ENCODE results near the gene LAS1L.

Gene LAS1L

GRCh38 chrX:65509400-65509799 lies 25.2 kb downstream of the LAS1L start:
- no peak for DNase-seq
- no peaks in the 10 kb centered on the region for H3K9me3 ChIP-seq (ENCODE audit: severe bottlenecking)
- H3K4me3 ChIP-seq (ENCODE audit: low read depth, low read length), result no peak overlapping the region
- H3K27me3 ChIP-seq (ENCODE audit: insufficient read depth, low read depth, severe bottlenecking), result no peaks in the 10 kb centered on the region
- TF ChIP-seq CTCF (IDR thresholded peaks at IDR 0.05; ENCODE audit: low read depth, low read length), result no peak
- H3K36me3 ChIP-seq, result peaks cover 10% of the 10 kb centered on the region
- no peak overlapping the region for H3K27ac ChIP-seq

- Histone ChIP-seq H3K9me3 (ENCODE audit: severe bottlenecking) (no peaks in the 10 kb centered on the region), H3K4me3 (ENCODE audit: low read depth, low read length) (no peak overlapping the region), H3K27ac (no peak overlapping the region), H3K36me3 (peaks cover 8% of the 10 kb centered on the region), H3K27me3 (ENCODE audit: insufficient read depth, low read depth, severe bottlenecking) (no peaks in the 10 kb centered on the region)
- no peak for TF ChIP-seq CTCF (IDR thresholded peaks at IDR 0.05; ENCODE audit: low read depth, low read length)
- no peak for DNase-seq
Observed at GRCh38 chrX:65508851-65509250, 25.7 kb downstream of the LAS1L start.

GRCh38 chrX:65502618-65503017 lies 32.0 kb downstream of the LAS1L start:
- Histone ChIP-seq H3K27ac (no peak overlapping the region), H3K27me3 (ENCODE audit: insufficient read depth, low read depth, severe bottlenecking) (peaks cover 7% of the 10 kb centered on the region), H3K36me3 (no peaks in the 10 kb centered on the region), H3K9me3 (ENCODE audit: severe bottlenecking) (no peaks in the 10 kb centered on the region), H3K4me3 (ENCODE audit: low read depth, low read length) (no peak overlapping the region)
- no peak for TF ChIP-seq CTCF (IDR thresholded peaks at IDR 0.05; ENCODE audit: low read depth, low read length)
- DNase-seq, result no peak

GRCh38 chrX:65493431-65493830 lies 41.2 kb downstream of the LAS1L start:
- no peaks in the 10 kb centered on the region for H3K36me3 ChIP-seq
- no peak for DNase-seq
- TF ChIP-seq CTCF (IDR thresholded peaks at IDR 0.05; ENCODE audit: low read depth, low read length), result no peak
- H3K4me3 ChIP-seq (ENCODE audit: low read depth, low read length), result no peak overlapping the region
- H3K9me3 ChIP-seq (ENCODE audit: severe bottlenecking), result no peaks in the 10 kb centered on the region
- H3K27ac ChIP-seq, result no peak overlapping the region
- H3K27me3 ChIP-seq (ENCODE audit: insufficient read depth, low read depth, severe bottlenecking), result peaks cover 6% of the 10 kb centered on the region

GRCh38 chrX:65491620-65492019 lies 43.0 kb downstream of the LAS1L start:
- peaks cover 7% of the 10 kb centered on the region for H3K27me3 ChIP-seq (ENCODE audit: insufficient read depth, low read depth, severe bottlenecking)
- TF ChIP-seq CTCF (IDR thresholded peaks at IDR 0.05; ENCODE audit: low read depth, low read length), result no peak
- DNase-seq, result no peak

GRCh38 chrX:65488495-65488894 lies 46.1 kb downstream of the LAS1L start:
- Histone ChIP-seq H3K9me3 (ENCODE audit: severe bottlenecking) (no peaks in the 10 kb centered on the region), H3K36me3 (no peaks in the 10 kb centered on the region), H3K27me3 (ENCODE audit: insufficient read depth, low read depth, severe bottlenecking) (peaks cover 10% of the 10 kb centered on the region), H3K27ac (no peak overlapping the region), H3K4me3 (ENCODE audit: low read depth, low read length) (no peak overlapping the region)
- no peak for DNase-seq
- TF ChIP-seq CTCF (IDR thresholded peaks at IDR 0.05; ENCODE audit: low read depth, low read length), result no peak

More at GRCh38 chrX:65491620-65492019, 43.0 kb downstream of the LAS1L start:
- no peaks in the 10 kb centered on the region for H3K36me3 ChIP-seq
- no peak overlapping the region for H3K27ac ChIP-seq
- H3K9me3 ChIP-seq (ENCODE audit: severe bottlenecking), result no peaks in the 10 kb centered on the region
- no peak overlapping the region for H3K4me3 ChIP-seq (ENCODE audit: low read depth, low read length)

Data from WERI-Rb-1 (cell line).